T-helper 1 cell (primary cell): ENCODE data around the gene HSP90AB1.

ENCODE experiments used
- DNase-seq, 5 donors: peaks; one replicate each; pipeline ENCODE4 v3.0.0-alpha.2; 2012 to 2020

Gene HSP90AB1

DNA sequence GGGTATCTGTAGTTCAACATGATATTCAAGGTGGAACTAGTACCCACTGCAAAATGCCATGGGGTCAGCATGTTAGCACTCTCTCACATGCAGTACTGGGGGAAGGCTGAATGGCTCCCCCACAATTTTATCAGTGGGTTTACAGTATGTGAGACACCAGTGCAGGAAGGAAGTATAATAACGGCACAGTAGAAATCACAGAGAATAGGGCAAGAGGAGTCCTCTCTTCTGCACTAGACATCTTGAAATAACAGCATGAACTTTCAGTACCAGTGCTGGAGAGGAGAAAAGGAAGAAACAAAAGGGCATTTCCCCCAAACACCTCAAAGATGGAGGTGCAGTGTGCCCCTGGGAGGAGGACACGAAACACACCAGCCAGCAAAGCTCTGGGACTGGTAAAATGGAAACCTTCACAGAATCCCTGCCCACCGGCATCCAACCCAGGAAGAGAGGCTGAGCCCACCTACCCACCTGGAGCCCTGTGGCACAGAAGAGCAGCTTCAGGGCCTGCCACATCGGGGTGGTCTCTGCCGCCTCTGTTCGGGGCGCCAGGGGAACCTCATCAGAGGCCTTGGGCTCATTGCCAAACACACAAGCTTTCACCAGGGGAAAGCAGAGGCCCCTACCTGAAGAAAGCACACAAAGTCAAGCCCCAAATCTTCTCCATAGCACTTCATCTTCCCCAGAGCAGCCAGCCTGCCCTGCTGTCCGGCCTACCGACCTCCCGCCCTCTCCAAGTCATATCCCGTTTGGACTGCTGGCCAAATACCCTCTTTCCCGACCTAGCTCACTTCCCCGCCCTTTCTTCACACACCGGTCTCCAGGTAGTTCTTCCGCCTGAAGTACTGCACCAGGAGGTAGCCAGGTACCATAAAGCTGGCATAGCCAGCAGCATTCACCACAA, 9.2 kb downstream of the HSP90AB1 start:
- no peak for DNase-seq

- DNase-seq = no peak
Observed at GRCh38 chr6:44256775-44257024, 9.8 kb downstream of the HSP90AB1 start.

DNA sequence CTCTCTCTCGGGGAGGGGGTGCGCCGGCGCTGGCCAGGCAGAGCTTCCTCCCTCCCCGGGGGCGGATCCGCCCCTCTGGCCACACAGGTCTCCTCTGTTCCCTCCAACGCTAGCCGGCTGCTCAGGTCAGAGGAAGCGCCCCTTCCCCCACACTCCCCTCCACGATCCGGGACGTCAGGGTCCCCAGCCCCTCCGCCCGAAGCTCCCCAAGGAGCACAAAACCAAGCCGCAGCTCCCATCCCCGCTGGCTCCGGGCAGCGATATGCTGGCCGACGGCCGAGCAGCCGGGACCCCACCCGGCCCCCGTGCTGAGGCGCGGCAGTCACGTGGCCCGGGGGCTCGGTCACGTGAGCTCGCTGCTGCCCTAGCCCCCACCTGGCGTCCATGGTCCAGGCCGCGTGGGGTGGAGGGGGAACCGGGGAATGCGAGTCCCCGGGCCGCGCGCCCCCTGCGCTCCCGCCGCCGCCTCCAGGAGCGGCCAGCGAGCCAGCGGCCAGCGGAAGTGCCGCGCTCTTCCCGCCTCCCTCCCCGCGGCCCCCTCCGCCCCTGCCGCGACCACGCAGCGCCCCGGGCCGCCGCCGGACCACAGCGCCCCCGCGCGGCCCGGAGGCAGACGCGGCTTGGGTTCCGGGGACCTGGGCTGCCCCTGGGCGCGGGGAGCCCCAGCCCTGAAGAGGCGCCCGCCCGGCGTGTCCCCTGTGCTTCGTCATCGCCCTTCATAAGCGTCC, 10.3 kb downstream of the HSP90AB1 start, which contains the start of gene SLC35B2:
Gene SLC35B2 (minus strand): TSS at position 504 of the 728 bp plus-strand sequence. CDS start 118 bp downstream, at position 386.
- peak; percentile 46 to 70 (median 53) for DNase-seq

- DNase-seq = no peak
Observed at GRCh38 chr6:44257753-44258324, 10.9 kb downstream of the HSP90AB1 start.

- DNase-seq = no peak
Observed at GRCh38 chr6:44258325-44258863, 11.5 kb downstream of the HSP90AB1 start.

GRCh38 chr6:44258921-44259320, 12.0 kb downstream of the HSP90AB1 start:
- no peak for DNase-seq

- no peak for DNase-seq
Observed at GRCh38 chr6:44260011-44260410, 13.1 kb downstream of the HSP90AB1 start.

DNA sequence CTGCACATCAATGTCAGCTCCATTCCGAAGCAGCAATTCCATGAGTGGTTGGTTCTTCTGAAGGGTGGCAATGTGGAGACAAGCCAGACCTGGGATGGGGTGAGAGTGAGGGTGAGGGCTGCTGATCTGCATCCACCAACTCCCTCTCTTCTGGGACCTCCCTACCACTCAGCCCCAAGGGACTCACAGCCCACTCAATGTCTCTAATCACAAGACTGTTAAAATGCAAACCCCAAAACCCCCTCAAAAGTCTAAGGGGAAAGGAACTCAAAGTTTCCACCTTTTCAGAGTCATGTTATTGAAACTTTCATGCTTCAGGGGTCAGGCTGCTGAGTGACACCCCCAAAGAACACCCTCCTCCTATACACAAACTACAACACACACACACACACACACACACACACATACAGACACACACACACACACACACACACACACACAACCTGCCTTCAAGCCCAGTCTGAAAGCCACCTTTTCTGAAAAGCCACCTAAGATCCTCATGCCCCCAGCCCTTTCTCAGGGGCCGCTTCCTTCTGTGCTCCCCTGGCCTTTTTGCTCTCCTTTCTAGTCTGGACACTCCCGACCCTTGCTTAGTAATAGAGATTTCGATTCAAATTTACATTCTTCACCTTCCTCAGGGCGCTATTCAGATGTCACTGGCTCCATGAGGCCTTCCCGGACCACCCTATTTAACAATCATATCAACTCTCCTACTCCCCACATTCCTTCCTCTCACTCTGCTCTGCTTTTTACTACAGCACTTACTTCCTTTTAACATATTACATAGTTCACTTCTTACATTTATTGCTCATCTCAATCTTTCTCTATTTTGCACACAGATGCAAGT, 13.8 kb downstream of the HSP90AB1 start:
- no peak for DNase-seq

- no peak for DNase-seq
Observed at GRCh38 chr6:44261581-44261980, 14.7 kb downstream of the HSP90AB1 start.

DNA sequence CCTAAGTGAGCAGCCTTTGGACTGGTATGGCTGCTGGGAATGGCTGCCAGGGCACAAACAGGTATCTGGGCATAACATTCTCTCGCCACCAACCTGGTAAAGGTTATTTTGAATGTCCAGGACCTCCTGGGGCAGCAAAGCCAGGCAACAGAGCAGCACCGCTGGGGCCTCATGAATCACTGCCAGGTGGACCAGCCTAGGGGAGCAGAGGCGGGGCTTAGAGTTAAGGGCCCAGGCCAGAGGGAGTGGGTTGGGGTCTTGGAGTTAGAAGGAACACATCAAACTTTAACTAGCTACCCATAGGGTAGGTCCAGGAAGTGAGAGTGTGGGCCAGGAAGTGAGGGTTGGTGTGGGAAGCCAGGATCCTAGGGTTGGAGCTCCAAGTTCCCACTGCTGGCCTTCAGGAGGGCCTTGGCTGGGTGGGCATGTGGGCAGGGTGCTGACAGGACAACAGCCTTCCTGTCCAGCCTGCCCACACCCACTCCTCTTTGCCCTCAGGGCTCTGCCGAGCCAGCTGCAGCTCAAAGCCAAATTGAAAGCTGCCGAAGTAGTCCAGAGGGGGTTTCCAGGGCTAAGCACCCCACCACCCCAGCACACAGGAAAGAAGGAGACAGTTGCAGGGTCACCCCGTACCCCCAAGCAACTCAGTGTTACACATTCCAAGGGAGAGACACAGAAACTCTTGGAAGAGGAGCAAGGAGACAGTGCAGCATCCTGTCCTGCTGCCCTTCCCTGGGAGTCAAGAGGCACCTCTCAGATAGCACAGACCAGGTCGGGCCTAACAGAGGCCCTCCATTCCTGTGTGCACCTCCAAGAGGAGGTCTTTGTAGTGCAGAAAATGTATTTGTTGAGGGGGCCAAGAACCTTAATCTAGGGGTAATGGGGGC, 15.8 kb downstream of the HSP90AB1 start:
- no peak for DNase-seq

DNA sequence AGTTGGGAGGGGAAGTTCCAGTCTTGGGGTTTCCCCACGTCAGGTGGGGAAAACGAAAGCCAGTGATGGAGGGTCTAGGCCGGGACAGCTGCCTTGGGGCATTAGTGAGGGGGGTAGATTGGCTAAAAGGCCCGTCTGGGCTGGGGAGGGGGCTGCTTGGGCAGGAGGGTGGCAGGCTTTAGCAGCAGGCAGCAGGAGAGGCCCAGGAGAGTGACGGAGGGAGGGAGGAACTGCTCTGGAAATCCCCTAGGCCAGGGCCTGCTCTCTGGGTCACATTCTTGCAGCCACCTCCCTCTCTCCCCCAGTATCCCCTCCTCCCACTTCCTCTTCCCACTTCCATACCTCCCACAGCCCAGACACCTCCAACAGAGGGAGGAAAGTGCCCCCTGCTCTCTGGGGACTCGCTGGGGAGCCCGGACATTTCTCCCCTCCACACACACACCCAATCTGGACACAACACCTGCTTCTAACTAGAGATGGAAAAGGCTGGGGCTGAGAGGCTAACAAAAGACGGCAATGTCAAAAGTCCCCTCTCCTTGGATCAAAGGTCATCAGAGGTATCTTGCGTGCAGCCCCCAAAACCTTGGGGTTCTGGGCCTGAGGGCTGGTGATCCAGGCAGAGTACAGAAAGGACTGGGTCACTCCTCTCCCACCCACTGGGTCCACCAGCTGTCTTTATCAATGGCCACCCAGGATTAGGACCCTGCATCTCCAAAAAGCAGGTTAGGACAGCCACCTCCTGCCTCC, 16.6 kb downstream of the HSP90AB1 start:
- DNase-seq = peak; percentile 35 to 44 (median 40)

DNA sequence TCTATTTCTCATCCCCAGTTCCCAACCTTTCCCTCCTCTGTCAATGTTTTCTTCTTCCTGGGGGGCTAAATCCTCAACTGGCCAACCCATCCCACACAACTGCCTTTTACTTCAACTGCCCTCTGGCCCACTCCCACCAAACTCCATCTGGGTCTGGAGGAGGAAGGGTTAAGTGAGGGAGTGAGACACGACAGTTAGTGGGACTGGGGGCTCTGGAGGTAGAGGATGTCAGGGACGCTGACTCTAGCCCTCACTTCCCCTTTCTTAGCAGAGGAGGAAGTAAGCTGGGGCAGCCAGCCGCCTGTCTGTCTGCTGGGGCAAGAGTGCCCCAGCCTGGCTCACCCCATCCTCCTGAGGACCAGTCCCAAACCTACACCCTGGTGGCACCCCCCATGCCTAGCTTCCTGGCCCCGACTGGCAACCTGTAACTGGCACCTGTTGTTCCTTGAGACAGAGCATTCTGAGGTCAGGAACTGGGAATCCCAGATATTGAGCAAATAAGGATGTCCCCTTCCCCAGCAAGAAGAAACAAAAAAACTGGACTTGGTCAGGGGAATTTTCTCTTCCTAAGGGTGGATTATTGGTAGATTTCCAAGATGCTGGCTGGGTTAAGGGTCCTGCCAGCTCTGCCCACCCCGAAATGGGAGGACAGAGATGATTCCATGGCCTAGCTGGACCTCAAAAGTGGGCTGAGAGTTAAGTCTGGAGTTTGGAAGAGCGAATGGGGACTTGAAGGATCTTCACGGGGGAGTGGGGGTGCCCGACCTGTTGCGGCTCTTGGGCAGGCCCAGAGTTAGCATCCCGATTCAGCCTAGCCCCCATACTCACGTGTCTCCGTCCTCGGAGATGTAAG, 17.5 kb downstream of the HSP90AB1 start:
- peak in 2 of 5 donors; percentile 37 to 63 for DNase-seq

DNA sequence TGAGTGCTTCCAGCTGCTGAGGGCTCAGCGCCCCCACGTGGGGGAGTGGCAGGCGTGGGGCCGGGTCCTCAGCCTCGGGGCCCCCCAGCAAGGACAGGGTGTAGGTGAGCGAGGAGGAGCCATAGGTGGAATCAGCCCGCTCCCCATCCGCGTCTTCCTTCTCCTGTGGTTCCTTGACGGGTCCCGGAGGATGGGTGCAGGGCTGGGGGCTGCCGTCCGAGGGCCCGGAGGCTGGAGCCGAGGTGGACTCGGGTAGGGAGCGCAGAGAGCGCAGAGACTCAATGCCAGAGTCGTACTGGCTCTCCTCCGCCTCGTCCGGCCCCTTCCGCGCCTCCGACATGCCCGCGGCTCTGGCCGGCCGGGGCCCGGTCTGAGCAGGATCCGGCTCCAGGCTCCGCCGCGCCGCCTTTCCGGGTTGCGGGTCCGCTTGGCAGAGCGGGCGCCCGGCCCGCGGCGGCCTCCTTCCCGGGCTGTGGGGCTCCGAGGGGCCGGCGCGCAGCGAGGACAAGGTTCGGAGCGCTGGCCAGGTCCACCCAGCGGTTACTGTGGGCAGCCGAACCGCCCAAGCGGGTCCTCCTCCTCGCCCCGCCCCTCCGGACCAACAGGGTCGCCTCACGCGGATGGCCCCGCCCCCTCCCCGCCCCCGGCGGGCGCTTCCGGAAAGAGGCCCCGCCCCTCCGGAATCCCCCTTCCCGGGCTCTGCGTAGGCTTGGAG, 18.3 kb downstream of the HSP90AB1 start, which contains the start of gene NFKBIE:
Gene NFKBIE (minus strand): TSS at position 545 of the 715 bp plus-strand sequence. CDS start 205 bp downstream, at position 340.
- peak; percentile 88 to 94 (median 94) for DNase-seq

- DNase-seq = no peak
Observed at GRCh38 chr6:44265722-44266233, 18.9 kb downstream of the HSP90AB1 start.

DNA sequence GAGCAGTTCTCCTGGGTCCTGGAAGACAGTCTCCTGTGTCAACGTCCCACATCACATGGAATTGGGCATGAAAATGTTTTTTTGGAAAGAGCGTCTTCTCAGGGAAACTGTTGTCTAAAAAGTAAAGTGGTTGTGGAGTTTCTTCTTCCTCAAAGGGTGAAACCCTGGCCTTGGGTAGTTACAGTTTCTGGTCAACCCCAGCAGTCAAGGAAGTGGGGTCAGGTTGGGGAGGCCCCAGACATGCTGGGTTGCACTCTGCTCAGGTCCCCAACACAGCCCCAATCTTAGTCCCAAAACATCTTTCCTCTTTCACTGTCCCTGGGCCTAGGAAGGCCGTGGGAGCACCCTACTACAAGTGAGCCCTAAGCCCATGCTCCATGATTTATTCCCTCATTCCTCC, 19.4 kb downstream of the HSP90AB1 start:
- DNase-seq = no peak

DNA sequence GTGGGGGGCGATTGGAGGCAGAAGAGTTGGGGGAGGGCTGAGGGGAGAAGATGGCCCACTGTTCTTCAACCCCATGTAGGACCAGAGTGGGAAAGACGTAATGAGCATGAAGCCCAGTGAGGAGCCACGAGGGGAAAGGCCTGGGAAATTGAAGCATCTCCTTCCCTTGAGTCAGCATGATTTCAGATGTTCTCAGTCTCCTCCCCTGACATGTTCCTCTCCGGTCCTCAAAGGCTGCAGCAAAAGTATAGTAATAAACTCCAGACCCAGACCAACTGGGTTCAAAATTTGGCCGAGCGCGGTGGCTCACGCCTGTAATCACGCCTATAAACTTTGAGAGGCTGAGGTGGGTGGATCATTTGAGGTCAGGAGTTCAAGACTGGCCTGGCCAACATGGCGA, 20.4 kb downstream of the HSP90AB1 start:
- DNase-seq = no peak

DNA sequence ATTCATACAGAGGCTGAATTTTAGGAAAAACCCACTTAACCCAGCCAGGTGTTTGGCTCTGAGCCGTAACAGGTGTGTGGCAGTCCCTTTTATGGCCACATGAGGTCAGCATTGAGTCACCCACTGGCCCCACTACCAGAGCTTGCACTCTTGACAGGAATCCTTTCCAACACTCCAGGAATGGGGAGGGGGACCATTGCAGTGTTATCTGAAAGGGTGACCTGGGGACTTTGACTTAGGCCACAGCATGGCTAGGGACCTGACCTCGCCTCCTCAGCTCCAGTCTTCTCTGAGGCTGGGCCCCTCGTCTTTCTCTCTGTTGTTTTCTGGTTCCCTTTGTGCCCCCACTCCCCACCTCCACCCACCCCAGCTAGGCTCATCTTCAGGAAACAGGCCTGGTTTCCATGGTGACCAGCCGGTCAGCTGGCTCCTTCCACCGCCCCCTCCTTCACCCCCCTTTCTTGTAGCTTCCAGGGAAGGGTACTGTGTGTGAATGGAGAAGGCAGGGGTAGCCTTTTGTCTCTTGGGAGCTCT, 21.3 kb downstream of the HSP90AB1 start:
- peak in 2 of 5 donors; percentile 53 to 61 for DNase-seq
